Astrocyte (in vitro differentiated cells and primary cell): ENCODE results near the gene HSPA1A.

ENCODE experiments used
- EZH2 ChIP-seq: IDR thresholded peaks from 2 replicates; pipeline ENCODE4 v1.6.1; 2012; ENCODE audit warnings: mild to moderate bottlenecking, low read length, inconsistent platforms; ENCODE audit not compliant: insufficient read depth
- TF ChIP-seq, protein P1 (sequence below): IDR thresholded peaks from 2 replicates; pipeline ENCODE4 v1.5.1; 2011; ENCODE audit warnings: low read depth, mild to moderate bottlenecking, inconsistent platforms, low read length, moderate library complexity; ENCODE audit not compliant: insufficient read depth

GRCh38 chr6:31792090-31792374 lies 23.3 kb upstream of the HSPA1A start:
- TF ChIP-seq, protein P1, sequence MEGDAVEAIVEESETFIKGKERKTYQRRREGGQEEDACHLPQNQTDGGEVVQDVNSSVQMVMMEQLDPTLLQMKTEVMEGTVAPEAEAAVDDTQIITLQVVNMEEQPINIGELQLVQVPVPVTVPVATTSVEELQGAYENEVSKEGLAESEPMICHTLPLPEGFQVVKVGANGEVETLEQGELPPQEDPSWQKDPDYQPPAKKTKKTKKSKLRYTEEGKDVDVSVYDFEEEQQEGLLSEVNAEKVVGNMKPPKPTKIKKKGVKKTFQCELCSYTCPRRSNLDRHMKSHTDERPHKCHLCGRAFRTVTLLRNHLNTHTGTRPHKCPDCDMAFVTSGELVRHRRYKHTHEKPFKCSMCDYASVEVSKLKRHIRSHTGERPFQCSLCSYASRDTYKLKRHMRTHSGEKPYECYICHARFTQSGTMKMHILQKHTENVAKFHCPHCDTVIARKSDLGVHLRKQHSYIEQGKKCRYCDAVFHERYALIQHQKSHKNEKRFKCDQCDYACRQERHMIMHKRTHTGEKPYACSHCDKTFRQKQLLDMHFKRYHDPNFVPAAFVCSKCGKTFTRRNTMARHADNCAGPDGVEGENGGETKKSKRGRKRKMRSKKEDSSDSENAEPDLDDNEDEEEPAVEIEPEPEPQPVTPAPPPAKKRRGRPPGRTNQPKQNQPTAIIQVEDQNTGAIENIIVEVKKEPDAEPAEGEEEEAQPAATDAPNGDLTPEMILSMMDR, result no peak
- TF ChIP-seq EZH2, result no peak
